Activated naive CD4-positive, alpha-beta T cell treated with Interleukin-2 at 50 U/mL for 16 hours (primary cell): ENCODE data around the gene TGFBR3.

Experiments
- DNase-seq: peaks from one replicate; pipeline ENCODE4 v3.0.0-alpha.2; 2020

Gene TGFBR3

DNA sequence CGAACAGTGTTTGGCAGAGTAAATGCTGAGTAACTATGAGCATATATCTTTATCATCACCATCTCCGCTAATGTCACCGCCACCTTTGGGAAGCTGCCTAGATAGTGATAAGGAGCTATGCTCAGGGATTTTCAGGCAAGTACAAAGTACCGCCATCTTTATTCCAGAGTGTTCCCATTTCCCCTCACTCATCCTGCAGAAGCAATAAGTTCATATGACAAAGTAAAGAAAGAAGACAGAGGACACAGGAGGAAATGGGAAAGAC, 89.6 kb downstream of the TGFBR3 start:
- DNase-seq = no peak

DNA sequence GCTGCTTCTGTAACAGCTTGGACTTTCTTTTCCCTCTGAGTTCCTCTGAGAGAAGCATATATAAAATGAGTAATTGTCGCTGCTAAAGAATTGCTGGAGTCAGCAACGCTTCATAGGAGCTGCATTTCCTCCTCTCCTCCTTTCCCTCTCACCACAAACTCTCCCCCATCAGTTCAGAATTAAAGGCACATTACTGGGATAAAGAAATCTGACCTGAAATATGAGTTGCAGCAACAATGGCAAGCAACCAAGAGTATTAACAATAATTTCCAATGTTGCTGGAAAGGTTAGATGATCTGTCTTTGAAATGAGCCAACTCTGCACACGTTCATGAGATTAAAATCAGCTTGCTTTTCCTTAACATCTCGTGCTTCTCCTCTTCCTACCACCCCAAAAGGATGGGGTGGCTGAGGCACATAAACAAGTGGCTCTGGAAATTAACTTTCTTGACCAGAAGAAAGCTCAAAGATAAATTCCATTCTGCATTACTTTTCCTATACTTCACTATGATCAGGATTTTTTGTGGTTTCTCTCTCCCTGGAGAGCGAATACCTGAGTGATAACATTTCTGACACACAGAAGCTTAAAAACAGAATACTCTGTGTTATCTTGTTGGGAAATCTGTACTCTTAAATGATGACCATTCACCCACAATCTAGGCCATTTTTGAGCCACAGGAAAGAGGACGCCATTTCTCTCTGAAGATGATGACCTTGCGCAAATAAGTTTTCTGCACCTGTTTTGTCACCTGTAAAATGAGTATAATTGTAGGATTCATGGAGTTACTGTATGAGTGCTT, 90.2 kb downstream of the TGFBR3 start:
- no peak for DNase-seq

GRCh38 chr1:91793877-91794276, 92.1 kb downstream of the TGFBR3 start:
- DNase-seq = no peak

- no peak for DNase-seq
Measured at GRCh38 chr1:91793189-91793588, 92.8 kb downstream of the TGFBR3 start.

DNA sequence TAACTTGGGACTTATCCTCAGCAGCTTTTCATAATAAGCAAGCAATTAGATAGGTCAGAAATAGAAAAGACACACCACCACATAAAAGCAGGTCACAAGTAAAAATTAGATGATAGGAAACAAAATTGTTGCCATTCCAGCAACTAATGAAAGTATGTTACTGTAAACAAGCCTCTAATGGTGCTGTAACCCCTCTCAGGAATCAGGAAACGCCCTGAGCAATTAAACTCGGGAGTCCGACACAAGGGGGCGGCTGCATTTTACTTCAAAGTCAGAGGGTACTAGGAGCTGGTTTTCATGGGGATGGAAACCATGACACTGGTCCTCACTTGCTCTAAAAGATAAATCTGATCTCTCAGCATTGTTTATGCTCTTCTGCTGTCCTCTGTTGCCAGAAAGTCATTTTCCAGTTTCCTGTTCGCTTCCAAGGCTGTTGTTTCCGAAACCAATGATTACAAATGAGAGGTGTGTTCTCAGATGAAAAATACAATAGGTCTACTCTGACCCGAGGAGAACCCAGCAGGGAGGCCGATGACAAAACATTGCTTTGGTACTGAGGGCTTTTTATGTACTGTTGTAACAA, 93.4 kb downstream of the TGFBR3 start:
- no peak for DNase-seq

DNA sequence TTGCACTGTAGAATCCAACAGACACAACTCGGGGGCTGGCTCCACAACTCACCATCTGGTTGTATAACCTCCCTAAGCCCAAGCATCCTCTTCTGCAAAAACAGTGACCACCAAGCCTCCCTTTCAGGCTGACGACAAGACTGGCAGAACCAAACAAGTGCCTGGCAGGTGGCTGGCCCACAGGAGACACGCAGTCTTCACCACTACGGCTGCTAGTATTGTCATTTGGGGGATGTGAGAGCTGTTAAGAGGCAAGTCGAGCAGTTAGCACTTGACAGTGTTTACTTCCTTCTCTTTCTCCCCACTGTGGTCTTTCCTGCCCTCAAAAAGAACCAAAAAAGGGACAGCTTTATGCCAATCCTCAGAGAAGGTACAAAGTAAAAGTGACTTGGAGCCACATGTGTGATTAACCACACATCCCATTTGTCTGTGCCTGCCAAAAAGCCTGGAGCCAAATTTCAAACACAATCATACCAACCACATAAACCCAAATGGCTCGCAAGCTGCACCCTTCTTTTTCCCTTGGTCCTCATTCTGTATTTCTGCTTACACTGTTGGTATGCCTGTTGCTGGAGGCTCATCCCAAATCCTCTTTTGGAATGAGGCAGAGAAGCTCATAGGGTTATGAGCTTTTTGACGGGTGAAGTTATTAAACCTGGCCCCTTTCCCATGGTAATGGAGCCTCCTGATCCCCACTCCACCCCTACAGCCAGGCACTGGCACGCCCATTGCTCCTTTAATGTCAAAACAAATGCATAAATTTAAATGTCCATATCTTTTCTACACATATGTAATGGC, 94.1 kb downstream of the TGFBR3 start:
- no peak for DNase-seq

DNA sequence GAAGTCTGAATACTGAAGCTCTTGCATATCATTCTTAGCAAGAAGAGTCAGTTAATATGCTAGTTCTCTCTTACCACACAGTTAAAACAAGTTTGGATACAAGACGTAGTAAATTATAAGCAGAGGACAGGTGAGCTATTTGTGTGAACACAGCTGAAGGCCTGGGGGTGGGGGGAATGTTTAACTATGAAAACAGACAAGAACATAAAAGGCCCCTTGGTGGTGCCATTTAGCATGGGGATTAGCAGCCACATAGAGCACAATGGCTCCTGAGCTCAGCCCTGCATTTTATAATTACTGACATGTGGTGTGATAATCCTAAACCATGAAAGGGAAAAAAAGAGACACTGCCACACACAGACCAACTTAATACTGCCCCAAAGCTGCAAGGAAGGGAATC, 94.8 kb downstream of the TGFBR3 start:
- DNase-seq = no peak

- DNase-seq = no peak
Measured at GRCh38 chr1:91790392-91790791, 95.6 kb downstream of the TGFBR3 start.

- no peak for DNase-seq
Measured at GRCh38 chr1:91789273-91789997, 96.5 kb downstream of the TGFBR3 start.

- DNase-seq = no peak
Measured at GRCh38 chr1:91787919-91788318, 98.0 kb downstream of the TGFBR3 start.

- DNase-seq = no peak
Measured at GRCh38 chr1:91784616-91785015, 101.3 kb downstream of the TGFBR3 start.

DNA sequence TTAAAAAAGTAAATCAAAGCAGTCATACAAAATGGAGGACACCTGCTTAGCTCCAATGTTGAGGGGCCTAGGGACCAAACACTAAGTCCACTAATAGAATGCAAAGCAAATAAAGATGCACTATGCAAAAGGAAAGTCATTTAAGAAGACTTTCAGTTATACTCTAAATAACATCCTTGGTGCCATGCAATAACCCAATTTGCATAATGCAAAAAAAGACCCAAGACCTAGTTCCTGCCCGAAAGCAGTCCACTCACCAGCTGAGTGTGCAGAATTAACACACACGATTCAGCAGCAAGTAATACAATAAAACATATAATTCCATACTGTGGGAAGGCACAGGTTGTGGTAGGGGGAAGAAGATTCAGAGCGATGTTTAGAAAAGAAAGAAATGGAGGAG, 101.8 kb downstream of the TGFBR3 start:
- no peak for DNase-seq

DNA sequence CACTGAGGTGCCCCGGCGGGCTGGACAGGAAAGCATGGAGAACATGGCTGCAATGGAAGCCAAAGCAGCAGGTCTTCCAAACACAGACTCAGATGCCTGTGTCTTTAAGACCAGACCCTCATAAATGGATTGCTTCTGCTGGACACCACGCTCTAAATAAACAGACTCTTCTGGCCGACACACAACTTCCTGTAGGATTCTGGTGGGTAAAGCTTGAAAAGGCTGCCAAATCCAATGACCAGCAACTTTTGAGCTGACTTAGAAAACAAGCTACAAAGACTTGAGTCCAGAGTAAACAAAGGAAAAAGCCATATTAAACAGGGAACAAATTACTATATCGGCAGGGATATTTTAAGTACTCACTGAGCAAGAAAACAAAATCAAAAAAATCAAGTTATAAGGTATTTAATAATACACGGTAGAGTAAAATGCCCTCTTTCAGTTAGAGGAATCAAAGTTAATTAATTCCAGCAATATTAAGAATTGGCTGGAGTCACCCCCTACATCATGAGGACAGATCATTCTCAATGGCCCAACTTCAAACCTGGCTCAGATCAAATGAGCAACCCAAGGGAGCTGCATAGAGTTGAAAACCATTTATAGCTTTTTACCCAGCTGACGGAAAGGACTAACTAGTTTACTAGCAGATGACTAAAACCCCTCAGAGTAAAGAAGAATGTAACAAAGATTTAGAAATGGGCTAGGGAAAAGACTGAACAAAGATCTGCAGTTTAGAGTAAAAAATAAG, 102.4 kb downstream of the TGFBR3 start:
- no peak for DNase-seq

DNA sequence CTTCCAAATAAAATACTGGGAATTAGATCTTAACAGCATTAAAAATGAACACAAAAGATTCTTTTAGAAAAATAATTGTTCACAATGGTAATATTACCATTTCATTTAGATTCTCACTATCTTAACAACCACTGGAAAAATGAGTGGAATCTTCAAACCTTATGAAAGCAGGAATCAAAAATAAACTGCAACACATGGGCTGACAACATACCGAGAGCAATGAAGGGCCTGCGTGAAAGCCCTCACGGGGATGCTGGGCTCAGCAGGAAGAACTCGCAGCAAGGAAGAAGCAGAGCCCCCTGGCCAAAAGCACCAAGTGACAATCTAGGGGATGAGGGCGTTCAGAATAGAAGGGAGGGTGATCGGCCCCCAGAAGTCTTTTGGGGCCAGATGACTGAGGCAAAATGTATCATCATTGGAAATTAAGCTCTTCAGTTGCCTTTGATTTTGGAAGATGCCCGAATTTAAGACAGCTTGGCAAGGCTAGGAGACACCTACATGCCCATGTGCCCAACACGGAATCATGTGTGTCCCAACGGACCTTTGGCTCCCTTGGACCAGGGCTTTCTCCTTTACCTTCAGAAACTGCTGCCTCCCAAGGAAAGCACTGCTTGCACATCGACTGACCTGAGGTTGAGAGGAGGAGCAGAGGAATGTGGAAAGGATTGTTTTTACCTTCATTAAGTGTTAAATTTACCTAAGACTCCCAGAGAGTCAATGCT, 103.9 kb downstream of the TGFBR3 start:
- no peak for DNase-seq

- DNase-seq = no peak
Measured at GRCh38 chr1:91781371-91781825, 104.6 kb downstream of the TGFBR3 start.

DNA sequence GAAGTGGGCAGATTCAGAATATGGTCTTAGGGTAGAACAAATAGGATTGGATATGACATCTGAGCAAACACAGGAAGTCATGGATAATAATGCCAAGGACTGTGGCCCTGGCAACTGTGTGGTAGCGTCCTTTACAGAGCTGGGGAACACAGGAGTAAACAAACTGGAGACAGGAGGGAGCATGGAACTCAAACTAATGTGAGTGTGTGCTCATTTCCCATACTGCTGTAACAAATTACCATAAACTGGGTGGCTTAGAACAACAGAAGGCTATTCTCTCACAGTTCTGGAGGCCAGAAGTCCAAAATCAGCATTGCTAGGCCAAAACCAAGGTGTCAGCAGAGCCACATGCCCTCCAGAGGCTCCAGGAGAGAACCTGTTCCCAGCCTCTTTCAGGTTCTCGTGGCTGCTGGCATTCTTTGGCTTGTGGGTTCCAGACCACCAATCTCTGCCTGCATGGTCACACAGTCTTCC, 106.4 kb downstream of the TGFBR3 start:
- no peak for DNase-seq

DNA sequence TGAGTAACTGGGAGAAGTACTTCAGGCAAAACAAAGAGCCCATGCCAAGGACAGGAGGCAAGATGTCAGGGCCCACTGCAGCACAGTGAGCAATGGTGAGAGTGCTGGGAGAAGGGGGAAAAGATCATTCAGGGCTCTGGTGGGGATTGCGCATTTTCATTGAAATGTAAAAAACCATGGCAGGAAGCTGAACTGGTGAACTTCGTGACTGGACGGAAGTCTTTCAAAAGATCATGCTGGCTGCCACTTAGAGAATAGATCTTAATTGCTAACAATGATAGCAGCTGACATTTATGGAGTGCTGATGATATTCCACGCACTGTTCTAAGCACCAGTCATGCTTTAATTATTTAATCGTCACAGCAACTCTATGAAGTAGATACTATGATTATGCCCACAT, 107.0 kb downstream of the TGFBR3 start:
- DNase-seq = no peak

DNA sequence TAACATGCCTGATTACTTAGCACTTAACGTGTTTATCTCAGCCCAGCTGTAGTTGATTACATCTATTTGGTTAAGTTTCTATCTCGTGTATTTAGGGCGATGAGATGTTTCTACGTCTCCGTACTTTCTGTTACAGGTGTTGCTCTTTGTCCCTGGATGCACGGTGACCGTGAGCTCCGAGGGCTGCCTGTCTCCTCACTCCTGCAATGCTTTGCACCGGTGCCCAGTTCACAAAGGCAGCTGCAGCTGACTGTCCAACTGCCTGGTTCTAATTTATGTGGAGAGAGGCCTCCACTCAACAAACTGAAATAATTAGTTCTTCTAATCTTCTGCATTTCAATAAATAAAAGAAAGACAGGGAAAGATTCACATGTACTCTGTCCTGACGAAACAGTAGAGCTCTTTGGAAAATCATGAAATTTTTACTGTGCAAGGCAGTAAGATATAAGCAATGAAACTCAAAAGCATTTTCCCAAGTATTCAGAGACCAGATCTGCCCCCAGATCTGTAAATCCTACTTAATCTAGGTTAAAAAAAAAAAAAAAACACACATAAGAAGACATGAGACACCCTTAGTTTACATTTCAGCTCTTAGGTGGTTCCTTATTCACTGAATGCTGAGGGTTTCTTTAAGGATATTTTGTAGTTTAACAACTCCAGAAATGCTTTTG, 108.2 kb downstream of the TGFBR3 start:
- no peak for DNase-seq

DNA sequence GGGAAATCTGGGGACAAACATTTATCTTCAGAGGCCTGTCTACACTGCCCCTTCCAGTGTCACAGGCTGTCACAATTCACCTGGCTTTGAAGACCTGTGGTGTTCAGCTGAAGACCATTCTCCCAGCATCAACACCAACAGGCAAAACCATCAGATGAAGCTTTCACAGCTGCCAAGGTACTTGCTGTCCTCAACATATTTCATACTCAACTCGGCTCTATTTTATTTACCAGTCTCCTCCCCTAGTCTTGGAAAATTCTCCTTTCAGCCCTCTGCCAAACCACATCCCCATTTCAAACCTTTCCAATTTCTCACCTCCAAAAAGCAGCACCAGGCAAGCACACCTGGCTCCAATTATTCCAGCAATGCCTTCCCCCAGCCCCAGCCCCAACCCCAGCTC, 108.8 kb downstream of the TGFBR3 start:
- DNase-seq = no peak

- DNase-seq = no peak
Measured at GRCh38 chr1:91776068-91776794, 109.7 kb downstream of the TGFBR3 start.

GRCh38 chr1:91775227-91775626, 110.7 kb downstream of the TGFBR3 start:
- DNase-seq = no peak
